MM.1S (cell line): ENCODE results near the gene KRTDAP.

Experiments used
- DNase-seq: peaks from one replicate; pipeline ENCODE4 v3.0.0-alpha.2; 2015
- H2AFZ ChIP-seq: fragments of 300-600 bp; sonication (generic); 2 replicates; pipeline ENCODE4 v1.6.0; 2016; ENCODE audit warnings: antibody characterized with exemption, low read length
- H3F3A ChIP-seq: fragments of 300-600 bp; sonication (generic); 2 replicates; pipeline ENCODE4 v1.6.1; 2016; ENCODE audit warnings: mild to moderate bottlenecking, antibody characterized with exemption, low read length, moderate library complexity, mixed read lengths; ENCODE audit not compliant: insufficient read depth
- H3K27ac ChIP-seq: fragments of 300-600 bp; sonication (generic); 2 replicates; pipeline ENCODE4 v1.5.1; 2016; ENCODE audit warnings: mild to moderate bottlenecking, low read length
- H3K27me3 ChIP-seq: fragments of 300-600 bp; sonication (generic); replicated peaks from 2 replicates; pipeline ENCODE4 v1.6.0; 2016; ENCODE audit warnings: low read length; ENCODE audit not compliant: insufficient read depth
- H3K36me3 ChIP-seq: fragments of 300-600 bp; sonication (generic); replicated peaks from 2 replicates; pipeline ENCODE4 v1.6.1; 2016; ENCODE audit warnings: mild to moderate bottlenecking, low read length, mixed read lengths; ENCODE audit not compliant: insufficient read depth
- H3K4me1 ChIP-seq: fragments of 300-600 bp; sonication (generic); 2 replicates; pipeline ENCODE4 v1.6.1; 2016; ENCODE audit warnings: low read length, mixed read lengths
- H3K4me2 ChIP-seq: fragments of 300-600 bp; sonication (generic); 2 replicates; pipeline ENCODE4 v1.6.0; 2016; ENCODE audit warnings: low read depth, low read length
- H3K4me3 ChIP-seq: fragments of 300-600 bp; sonication (generic); 2 replicates; pipeline ENCODE4 v1.5.1; 2016; ENCODE audit warnings: low read length, mixed read lengths
- H3K79me2 ChIP-seq: fragments of 300-600 bp; sonication (generic); 2 replicates; pipeline ENCODE4 v1.6.1; 2016; ENCODE audit warnings: mixed run types, low read length, mixed read lengths
- H3K9ac ChIP-seq: fragments of 300-600 bp; sonication (generic); 2 replicates; pipeline ENCODE4 v1.6.1; 2016; ENCODE audit warnings: low read length, mixed read lengths
- H3K9me2 ChIP-seq: fragments of 300-600 bp; sonication (generic); replicated peaks from 2 replicates; pipeline ENCODE4 v1.6.1; 2016; ENCODE audit warnings: mild to moderate bottlenecking, low read length, mixed read lengths; ENCODE audit not compliant: insufficient read depth
- H3K9me3 ChIP-seq: fragments of 300-600 bp; sonication (generic); replicated peaks from 2 replicates; pipeline ENCODE4 v1.6.1; 2016; ENCODE audit warnings: mild to moderate bottlenecking, low read length, mixed read lengths; ENCODE audit not compliant: insufficient read depth
- H4K20me1 ChIP-seq: fragments of 300-600 bp; sonication (generic); 2 replicates; pipeline ENCODE4 v1.6.1; 2016; ENCODE audit warnings: mild to moderate bottlenecking, low read length, moderate library complexity, mixed read lengths; ENCODE audit not compliant: insufficient read depth
- EZH2 ChIP-seq: fragments of 300-600 bp; sonication (generic); optimal IDR thresholded peaks from 2 replicates; pipeline ENCODE3; 2017; ENCODE audit warnings: low read depth, mild to moderate bottlenecking, antibody characterized with exemption, low read length, mixed read lengths
- EZH2phosphoT487 ChIP-seq: fragments of 300-600 bp; sonication (generic); IDR thresholded peaks from 2 replicates; pipeline ENCODE4 v1.6.1; 2018; ENCODE audit warnings: antibody characterized with exemption, low read length
- TF ChIP-seq, protein P1 (sequence below): fragments of 300-600 bp; sonication (generic); IDR thresholded peaks from 2 replicates; pipeline ENCODE4 v1.5.1; 2016; ENCODE audit warnings: antibody characterized with exemption, low read length, mixed read lengths

KRTDAP gene

DNA sequence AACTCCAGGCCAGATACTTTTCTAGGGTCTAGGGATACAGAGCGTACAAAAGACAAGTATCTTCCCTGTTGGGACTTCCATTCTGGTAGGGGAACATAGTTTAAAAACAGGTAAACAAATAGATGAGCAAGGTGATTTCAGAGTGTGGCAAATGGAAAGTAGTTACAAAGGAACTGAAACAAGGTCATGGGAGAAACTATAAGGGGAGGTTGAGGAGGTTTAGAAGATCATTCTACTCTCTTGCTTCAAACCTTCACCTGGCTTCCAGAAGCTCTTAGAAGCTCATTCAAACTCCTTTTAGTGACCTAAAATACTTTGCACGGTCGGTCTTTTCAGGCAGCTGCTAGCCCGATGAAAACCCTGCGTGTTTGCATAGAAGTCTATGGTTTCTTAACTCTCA, 33.1 kb downstream of the KRTDAP start:
- Histone ChIP-seq H3F3A (peaks cover 11% of the 10 kb centered on the region), H3K36me3 (no peaks in the 10 kb centered on the region), H4K20me1 (no peaks in the 10 kb centered on the region), H3K9me2 (no peaks in the 10 kb centered on the region), H3K4me2 (peak overlapping the region; percentile 59), H3K9me3 (no peaks in the 10 kb centered on the region), H3K4me3 (no peak overlapping the region; the same call in 1 of the 2 replicates), H3K9ac (peak overlapping the region; percentile 6; the same call in 1 of the 2 replicates), H3K27me3 (no peaks in the 10 kb centered on the region), H3K79me2 (no peaks in the 10 kb centered on the region), H3K4me1 (peaks cover 27% of the 10 kb centered on the region), H2AFZ (no peak overlapping the region), H3K27ac (peak overlapping the region; percentile 44; the same call in 1 of the 2 replicates)
- peak; percentile 45 for DNase-seq
- no peak for TF ChIP-seq EZH2phosphoT487
- no peak for TF ChIP-seq EZH2
- TF ChIP-seq, protein P1, sequence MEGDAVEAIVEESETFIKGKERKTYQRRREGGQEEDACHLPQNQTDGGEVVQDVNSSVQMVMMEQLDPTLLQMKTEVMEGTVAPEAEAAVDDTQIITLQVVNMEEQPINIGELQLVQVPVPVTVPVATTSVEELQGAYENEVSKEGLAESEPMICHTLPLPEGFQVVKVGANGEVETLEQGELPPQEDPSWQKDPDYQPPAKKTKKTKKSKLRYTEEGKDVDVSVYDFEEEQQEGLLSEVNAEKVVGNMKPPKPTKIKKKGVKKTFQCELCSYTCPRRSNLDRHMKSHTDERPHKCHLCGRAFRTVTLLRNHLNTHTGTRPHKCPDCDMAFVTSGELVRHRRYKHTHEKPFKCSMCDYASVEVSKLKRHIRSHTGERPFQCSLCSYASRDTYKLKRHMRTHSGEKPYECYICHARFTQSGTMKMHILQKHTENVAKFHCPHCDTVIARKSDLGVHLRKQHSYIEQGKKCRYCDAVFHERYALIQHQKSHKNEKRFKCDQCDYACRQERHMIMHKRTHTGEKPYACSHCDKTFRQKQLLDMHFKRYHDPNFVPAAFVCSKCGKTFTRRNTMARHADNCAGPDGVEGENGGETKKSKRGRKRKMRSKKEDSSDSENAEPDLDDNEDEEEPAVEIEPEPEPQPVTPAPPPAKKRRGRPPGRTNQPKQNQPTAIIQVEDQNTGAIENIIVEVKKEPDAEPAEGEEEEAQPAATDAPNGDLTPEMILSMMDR, result no peak

DNA sequence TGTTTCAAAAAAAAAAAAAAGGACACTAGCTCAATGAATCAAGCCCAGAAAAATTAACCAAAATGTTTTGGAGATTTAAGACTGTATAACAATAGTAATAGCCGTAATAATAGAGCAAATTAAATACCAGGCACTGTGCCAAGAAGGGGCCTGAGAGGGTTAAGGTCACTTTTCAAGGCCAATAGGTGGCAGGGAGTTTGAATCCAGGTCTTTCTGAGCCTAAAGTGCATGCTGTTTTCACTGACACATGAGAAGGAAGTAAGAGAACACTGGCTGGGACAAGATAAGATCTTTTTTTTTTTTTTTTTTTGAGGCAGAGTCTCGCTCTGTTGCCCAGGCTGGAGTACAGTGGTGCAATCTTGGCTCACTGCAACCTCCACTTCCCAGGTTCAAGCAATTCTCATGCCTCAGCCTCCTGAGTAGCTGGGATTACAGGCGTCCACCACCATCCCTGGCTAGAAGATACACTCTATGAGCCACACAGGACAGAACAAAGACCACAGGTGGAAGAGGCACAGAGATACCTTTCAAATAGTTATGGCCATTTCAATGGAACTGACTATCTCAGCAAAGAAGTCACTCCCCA, 34.6 kb downstream of the KRTDAP start:
- no peaks in the 10 kb centered on the region for H3K9me2 ChIP-seq
- H3K9ac ChIP-seq, result no peak overlapping the region
- no peaks in the 10 kb centered on the region for H3K36me3 ChIP-seq
- H3K27me3 ChIP-seq, result peaks cover under 1% of the 10 kb centered on the region; the same call in 1 of the 2 replicates
- no peak for DNase-seq
- no peaks in the 10 kb centered on the region for H3K9me3 ChIP-seq
- H2AFZ ChIP-seq, result no peak overlapping the region
- H3K4me2 ChIP-seq, result no peak overlapping the region
- no peak overlapping the region for H3K4me3 ChIP-seq
- H3K27ac ChIP-seq, result no peak overlapping the region
- peaks cover 20% of the 10 kb centered on the region for H3F3A ChIP-seq
- peaks cover 37% of the 10 kb centered on the region for H3K4me1 ChIP-seq
- TF ChIP-seq EZH2phosphoT487, result no peak
- TF ChIP-seq EZH2, result no peak
- TF ChIP-seq, protein P1, result no peak
- H3K79me2 ChIP-seq, result no peaks in the 10 kb centered on the region
- H4K20me1 ChIP-seq, result no peaks in the 10 kb centered on the region

DNA sequence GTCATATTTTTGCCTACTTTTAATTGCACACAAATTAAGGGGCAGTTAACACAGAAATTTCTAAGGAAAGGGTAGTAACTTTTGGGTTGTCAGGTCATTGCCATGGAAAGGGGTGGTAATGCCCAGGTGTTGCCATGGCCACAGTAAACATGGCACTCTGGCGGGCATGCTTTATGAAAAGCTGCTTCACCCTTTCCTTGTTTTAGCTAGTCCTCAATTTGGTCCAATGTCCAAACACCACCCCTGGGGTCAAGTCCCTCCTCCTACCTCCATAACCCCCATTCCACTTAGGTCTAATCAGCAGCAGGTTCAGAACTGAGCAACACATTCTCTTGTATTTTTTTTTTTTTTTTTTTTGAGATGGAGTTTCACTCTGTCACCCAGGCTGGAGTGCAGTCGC, 35.6 kb downstream of the KRTDAP start:
- H3K9me3 ChIP-seq, result no peaks in the 10 kb centered on the region
- peaks cover 43% of the 10 kb centered on the region for H3K4me1 ChIP-seq
- H2AFZ ChIP-seq, result no peak overlapping the region
- no peak overlapping the region for H3K9ac ChIP-seq
- TF ChIP-seq, protein P1, result no peak
- TF ChIP-seq EZH2 (no peak), EZH2phosphoT487 (no peak)
- no peaks in the 10 kb centered on the region for H3K79me2 ChIP-seq
- H3K4me2 ChIP-seq, result no peak overlapping the region
- peaks cover 11% of the 10 kb centered on the region for H3K27me3 ChIP-seq
- DNase-seq, result no peak
- H3K36me3 ChIP-seq, result no peaks in the 10 kb centered on the region
- H3F3A ChIP-seq, result peaks cover 20% of the 10 kb centered on the region
- no peaks in the 10 kb centered on the region for H4K20me1 ChIP-seq
- H3K9me2 ChIP-seq, result no peaks in the 10 kb centered on the region
- H3K4me3 ChIP-seq, result no peak overlapping the region
- no peak overlapping the region for H3K27ac ChIP-seq
